ENCODE data around the gene DNAJC2.

GRCh38 chr7:103391976-103392375 lies 47.4 kb upstream of the DNAJC2 start:
- no peak for TF ChIP-seq CTCF (IDR thresholded peaks at IDR 0.05)
- TF ChIP-seq EZH2 (IDR thresholded peaks at IDR 0.05), result no peak
- TF ChIP-seq EZH2phosphoT487 (IDR thresholded peaks at IDR 0.05), result no peak
